Retina (tissue), 1 donor: ENCODE measurements around the gene FAM83G.
"Not testable (repeated sequence)": the region's sequence is repeated elsewhere in the genome, so short reads cannot be mapped to it uniquely, and the experiment has no call there.

Experiments used
- DNase-seq: peaks from one replicate; pipeline ENCODE4 v3.0.0-alpha.2; 2016

Gene FAM83G

DNA sequence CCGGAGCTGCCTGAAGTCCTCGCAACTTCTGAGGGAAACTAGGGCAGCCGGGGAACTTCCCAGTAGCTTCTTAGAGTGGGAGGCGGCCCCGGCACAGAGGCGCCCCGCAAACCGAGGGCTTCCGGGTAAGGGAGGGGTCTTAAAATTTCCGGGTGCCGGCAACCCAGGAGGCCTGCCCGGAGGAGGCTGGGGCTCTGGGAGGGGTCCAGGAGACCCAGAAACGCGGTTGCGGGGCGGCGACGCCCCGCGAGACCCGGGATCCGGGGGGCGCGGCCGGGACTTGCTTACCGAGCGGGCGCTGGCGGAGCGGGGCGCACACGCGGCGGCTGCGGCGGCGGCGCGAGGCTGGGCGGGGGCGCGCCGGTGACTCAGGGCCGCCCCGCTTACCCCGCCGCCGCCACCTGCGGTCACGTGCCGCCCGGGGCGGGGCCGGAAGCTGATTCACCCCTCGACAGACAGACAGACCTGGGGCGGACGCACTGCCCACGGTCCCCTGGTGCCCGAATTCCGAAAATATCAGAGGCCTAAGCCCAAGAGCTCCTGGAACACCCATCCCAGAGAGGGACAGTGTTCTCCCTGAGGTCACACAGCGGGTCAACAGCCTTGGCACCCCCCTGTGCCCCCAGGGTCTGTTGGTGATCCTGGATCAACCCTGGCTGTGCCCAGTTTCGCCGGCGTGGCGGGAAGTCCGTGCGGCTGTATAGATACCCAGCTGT, at the start of gene FAM83G:
Gene FAM83G, minus strand, starts transcription at position 344 of the 716 bp plus-strand sequence. CDS start 723 bp downstream, outside the sequence.
- no peak for DNase-seq

DNA sequence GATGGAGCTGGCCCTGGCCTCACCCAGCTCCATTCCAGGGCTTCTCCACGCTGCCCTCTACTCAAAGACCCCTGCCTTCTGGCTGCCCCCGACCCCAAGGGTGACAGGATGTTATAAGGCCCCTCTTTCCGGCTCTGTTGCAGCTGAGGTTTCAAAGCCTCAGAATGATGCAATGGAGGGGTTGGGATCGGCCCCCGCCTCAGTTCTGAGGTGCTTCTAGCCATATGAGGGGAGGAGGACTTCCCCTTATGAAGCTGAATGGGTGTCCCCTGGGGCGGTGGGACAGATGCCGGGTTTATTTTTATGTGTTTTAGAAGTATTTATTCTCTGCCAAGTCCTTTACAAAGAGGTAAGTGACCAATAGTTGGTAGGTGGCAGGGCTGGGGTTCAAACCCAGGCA, 44.3 kb upstream of the FAM83G start:
- not testable (repeated sequence) for DNase-seq

DNA sequence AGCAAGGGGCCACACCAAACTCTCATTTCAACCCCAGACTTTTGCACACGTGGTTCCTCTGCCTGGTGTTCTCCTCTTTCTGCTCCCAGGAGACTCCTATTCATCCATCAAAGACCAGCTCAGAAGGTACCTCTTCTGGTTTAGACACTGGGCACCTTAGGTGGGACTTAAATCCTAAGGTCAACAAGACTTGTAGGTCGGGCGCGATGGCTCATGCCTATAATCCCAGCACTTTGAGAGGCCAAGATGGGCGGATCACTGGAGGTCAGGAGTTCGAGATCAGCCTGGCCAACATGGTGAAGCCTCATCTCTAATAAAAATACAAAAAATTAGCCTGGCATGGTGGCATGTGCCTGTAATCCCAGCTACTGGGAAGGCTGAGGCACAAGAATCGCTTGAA, 42.9 kb upstream of the FAM83G start:
- DNase-seq, result not testable (repeated sequence)

- not testable (repeated sequence) for DNase-seq
Observed at GRCh38 chr17:19046782-19047375, 42.3 kb upstream of the FAM83G start, which contains the start of gene GRAP. TSS of gene GRAP (minus strand) at chr17:19046957. CDS start at chr17:19046926, 31 bp downstream.

- DNase-seq, result not testable (repeated sequence)
Observed at GRCh38 chr17:19044643-19045042, 40.1 kb upstream of the FAM83G start.

- DNase-seq, result not testable (repeated sequence)
Observed at GRCh38 chr17:19043032-19043431, 38.5 kb upstream of the FAM83G start.

GRCh38 chr17:19042369-19042768, 37.8 kb upstream of the FAM83G start:
- DNase-seq, result not testable (repeated sequence)

GRCh38 chr17:19041871-19042270, 37.3 kb upstream of the FAM83G start:
- DNase-seq, result not testable (repeated sequence)

DNA sequence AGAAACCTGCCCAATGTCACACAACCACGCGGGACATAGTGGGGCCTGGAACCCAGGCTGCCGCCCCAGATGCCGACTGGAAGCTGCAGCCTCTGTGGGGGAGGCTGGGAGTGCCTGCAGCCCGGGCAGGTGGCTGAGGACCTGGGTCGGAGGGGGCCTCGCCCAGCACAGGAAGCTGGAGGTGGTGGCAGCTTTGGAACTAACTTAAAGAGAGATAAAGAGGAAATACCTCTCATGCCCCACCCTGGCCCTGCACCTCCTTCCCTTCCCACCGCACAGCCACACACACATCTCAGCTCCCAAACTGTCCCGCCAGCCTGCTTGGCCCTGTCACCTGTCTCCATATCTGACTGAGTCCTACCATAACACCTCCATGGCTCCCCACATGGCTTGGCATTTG, 35.8 kb upstream of the FAM83G start:
- DNase-seq, result not testable (repeated sequence)

DNA sequence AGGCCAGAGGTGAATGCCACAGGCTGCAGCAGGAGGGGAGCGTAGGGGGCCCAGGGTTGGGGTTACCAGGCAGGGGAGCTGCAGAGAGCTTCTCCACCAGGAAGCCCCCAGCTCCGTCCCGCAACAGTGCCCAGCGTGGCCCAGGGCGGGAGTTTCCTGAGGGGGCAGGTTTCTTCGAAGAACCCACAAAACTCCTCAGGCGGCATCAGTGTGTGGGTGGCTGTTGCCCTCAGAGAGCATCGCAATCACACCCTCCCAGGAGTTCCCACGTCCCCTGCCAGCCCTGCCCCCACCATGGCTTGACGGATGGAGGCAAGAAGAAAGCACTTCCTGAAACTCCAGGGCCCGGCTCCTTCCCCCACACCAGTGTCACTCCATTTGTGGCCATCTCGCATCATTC, 34.2 kb upstream of the FAM83G start:
- not testable (repeated sequence) for DNase-seq

DNA sequence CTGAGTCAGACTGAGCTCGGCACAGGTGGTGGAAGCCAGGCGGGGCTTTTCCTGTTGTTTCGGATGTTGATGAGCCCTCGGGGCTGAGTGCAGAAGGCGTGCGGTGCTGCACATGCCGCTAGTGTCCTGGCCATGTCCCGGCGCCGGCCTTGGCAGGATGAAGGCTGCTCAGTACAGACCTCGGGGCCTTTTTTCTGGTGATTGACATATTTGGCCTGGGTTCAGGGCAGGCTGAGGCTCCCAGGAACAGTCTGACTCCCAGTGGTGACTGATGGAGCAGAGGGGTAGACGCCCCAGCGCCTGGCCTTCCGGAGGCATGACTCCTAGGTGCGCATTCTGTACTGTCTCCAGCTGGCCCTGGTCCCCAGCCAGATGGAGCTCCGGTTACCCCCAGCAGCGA, 33.4 kb upstream of the FAM83G start:
- not testable (repeated sequence) for DNase-seq

- DNase-seq, result not testable (repeated sequence)
Observed at GRCh38 chr17:19037547-19037946, 33.0 kb upstream of the FAM83G start.

DNA sequence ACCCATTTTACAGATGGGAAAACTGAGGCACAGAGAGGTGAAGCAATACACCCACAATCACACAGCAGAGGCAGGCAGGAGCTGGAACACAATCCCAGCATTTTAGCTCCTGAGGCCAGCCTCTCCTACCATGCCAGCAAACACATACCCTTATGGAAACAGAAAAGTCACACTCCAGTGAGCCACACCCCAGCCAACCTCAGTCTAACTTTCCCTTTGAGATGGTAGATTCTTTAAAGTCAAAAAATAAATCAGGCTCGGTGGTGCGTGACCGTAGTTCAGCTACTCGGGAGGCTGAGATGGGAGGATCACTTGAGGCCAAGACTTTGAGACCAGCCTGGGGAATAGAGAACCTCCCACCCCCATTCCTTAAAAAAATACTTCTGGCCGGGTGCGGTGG, 31.6 kb upstream of the FAM83G start:
- not testable (repeated sequence) for DNase-seq

DNA sequence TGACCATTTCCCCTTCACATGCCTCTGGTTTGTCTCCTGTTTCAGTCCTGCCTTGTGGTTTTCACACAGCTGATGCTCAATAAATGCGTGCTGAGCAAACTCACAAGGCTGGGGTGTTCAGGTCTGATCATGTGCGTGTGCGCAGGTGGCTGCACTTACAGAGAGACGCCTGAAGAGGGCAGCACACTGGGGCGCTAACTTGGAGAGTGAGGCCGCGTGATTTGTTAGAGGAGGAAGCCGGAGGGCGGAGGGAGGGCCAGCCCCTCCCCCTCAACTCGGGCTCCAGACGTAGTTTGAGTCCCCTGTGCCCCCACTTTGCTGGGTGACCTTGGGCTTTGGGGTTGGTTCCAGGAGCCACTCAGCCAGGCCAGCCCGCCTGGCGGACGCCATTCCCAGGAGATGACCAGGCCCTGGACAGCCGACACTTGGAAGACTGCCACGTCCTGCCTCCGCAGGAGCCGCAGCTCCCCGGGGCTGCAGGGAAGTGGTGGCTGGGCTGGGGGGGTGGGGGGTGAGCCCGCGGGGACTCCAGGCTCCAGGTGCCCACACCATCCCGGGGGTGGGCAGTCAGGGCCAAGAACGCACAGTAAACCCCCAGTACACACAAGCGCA, 27.9 kb upstream of the FAM83G start:
- DNase-seq, result not testable (repeated sequence)

DNA sequence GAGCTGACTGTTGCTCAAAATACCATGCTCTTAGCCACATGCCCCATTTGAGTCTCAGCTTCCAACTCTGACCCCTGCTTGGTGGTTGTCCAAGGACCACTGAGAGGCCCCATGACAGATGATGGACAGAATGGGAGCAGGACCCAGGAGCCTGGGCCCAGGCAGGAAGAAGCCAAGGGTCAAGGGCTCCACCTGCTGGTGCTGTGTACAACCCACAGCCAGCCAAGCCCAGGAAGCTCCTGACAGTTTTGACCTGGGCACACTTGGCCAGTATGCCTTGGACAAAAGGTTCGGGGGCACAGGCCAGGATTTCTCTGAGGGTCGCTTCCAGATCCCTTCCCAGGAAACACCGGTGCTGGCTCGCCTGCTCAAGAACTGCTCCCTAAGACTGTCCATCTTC, 27.2 kb upstream of the FAM83G start:
- DNase-seq, result not testable (repeated sequence)

- DNase-seq, result not testable (repeated sequence)
Observed at GRCh38 chr17:19030771-19031449, 26.3 kb upstream of the FAM83G start.

- DNase-seq, result not testable (repeated sequence)
Observed at GRCh38 chr17:19029740-19030139, 25.2 kb upstream of the FAM83G start.

- not testable (repeated sequence) for DNase-seq
Observed at GRCh38 chr17:19028671-19029070, 24.1 kb upstream of the FAM83G start.

DNA sequence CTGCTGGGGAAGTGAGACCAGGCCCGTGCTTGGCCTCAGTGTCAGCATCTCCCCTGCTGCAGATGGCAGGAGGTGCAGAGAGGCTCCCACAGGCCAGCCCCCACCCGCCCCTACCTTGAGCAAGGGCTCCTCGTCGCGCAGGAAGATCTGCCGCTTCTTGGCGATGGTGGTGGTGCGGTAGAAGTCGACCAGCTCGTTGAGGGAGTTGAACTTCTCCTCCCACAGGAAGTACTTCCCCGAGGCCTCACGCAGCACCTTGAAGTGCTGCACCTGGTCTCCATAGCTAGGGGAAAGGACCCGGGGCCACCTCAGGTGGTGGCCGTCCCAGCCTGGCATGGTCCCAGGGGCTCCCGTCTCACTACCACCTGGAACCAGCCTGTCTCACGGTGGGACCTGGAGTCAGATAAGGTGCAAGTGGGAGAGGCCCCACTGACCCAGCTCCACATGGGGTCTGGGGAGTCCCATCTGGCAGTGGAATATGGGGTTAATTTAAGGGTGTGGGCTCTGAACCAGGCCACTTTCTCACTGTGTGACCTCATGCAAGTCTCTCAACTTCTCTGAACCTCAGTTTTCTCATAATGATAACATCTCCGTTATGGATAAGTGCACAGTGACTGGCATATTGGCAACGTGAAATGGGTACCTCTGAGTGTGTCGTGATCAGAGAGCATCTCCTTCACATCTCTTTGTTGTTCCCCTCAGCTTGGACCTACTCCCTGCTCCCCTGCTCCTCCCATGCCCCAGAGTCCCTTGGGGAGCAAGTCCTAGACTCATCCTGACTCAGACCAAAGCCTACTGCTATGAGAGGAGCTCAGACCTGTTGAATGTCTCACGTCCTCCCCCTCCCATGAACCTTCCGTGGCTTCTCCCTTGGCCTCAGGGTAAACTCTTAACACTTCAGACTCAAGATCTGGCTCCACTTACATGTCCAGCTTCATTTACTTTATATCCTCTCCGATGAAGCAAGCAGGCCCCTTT, 19.8 kb upstream of the FAM83G start:
- DNase-seq, result no peak

DNA sequence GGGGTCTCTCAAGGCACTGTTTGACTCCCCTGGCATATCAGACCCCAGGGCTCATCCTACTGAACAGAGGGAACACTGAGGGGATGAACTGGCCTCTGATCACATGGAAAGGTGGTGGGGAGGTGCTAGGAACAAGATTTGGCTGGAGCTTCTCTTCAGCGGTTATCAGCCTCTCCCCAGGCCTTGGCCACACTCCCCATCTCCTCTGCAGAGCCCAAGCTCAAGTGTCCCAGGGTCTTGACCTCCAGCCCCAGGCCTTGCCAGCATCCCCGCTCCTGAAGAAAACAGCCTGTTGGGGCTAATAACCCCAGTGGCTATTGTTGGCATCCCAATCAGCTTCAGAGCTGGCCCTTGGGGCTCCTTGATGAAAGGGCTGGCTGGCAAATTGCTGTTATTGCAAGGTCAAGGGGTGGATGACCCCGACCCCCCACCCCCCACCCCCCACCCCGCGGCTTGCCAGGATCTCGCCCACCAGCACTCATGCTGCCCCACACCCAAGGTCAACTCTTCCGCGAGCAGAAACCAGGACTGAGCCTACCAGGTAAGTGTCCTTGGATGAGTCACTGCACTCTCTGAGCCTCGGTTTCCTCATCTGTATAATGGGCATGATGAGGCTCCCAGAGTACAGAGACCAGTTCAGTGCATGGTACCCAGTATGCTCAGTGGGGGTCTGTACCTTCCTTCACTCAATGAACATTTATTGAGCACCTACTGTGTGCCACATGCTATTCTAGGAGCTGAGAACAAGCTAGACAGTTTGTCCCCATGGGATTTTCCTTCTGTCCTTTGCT, 18.8 kb upstream of the FAM83G start:
- no peak for DNase-seq

GRCh38 chr17:19022747-19023146, 18.2 kb upstream of the FAM83G start:
- no peak for DNase-seq
